GM06990 (cell line): ENCODE data around the gene CCDC137.

ENCODE experiments used
- DNase-seq: peaks from one replicate; pipeline ENCODE4 v3.0.0-alpha.2; 2011; ENCODE audit not compliant: insufficient read length; ENCODE audit errors: extremely low read depth
- H3K27me3 ChIP-seq: replicated peaks from 2 replicates; pipeline ENCODE4 v1.6.0; 2011; ENCODE audit warnings: low read length; ENCODE audit not compliant: control insufficient read depth, insufficient read depth
- H3K36me3 ChIP-seq: 2 replicates; pipeline ENCODE4 v1.5.1; 2011; ENCODE audit warnings: low read length; ENCODE audit not compliant: control insufficient read depth, insufficient read depth
- H3K4me3 ChIP-seq: replicated peaks from 2 replicates; pipeline ENCODE4 v1.5.1; 2011; ENCODE audit warnings: low read depth, mild to moderate bottlenecking, control low read depth, low read length
- TF ChIP-seq, protein P1 (sequence below): IDR thresholded peaks from 2 replicates; pipeline ENCODE4 v1.5.1; 2011; ENCODE audit warnings: low read length, control low read depth, mild to moderate bottlenecking, inconsistent platforms; ENCODE audit not compliant: insufficient read depth, poor library complexity, severe bottlenecking

Gene CCDC137

DNA sequence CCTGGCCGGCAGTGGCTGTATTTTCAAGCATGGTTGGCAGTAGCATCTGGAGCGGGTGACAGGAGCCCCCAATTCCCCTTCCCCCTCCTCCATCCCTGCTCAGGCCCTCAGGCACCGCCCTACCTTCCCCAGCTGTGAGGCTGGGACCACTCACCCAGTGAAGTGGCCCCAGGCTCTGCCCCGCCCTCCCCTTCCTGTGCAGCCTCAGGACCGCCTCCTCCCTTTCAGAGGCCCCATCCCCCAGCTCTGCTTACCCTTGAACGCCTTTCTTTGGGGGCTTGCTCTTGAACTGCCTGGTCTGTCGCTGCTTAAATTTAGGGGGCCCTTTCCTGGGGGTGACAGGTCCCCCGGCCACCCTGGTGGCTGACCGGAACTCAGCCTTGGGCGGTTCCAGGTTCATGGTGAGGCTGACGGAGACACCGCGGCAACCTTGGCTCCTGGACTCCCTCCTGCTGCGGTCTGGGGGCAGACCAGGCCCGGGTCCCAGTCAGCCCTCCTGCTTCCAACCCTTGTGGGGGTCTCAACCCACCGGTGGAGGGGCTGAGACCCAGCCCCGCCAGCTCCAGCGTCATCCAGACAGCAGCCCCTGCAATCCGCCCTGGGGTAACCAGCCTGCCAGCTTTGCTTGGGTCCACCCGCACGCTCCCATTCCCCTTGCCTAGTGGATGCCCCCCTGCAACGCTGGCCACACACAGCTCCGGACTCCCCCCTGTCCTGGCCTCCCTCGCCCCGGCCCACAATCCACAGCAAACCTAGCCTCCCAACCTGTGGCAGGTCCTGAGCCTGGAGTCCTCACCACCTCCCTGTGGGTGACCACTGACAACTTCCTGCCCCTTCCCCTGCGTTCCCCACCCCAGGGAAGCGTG is 13.4 kb upstream of the CCDC137 start:
- Histone ChIP-seq H3K27me3 (no peaks in the 10 kb centered on the region), H3K4me3 (peak overlapping the region; percentile 7; the same call in 1 of the 2 replicates), H3K36me3 (no peaks in the 10 kb centered on the region)
- DNase-seq: no peak
- TF ChIP-seq, protein P1, sequence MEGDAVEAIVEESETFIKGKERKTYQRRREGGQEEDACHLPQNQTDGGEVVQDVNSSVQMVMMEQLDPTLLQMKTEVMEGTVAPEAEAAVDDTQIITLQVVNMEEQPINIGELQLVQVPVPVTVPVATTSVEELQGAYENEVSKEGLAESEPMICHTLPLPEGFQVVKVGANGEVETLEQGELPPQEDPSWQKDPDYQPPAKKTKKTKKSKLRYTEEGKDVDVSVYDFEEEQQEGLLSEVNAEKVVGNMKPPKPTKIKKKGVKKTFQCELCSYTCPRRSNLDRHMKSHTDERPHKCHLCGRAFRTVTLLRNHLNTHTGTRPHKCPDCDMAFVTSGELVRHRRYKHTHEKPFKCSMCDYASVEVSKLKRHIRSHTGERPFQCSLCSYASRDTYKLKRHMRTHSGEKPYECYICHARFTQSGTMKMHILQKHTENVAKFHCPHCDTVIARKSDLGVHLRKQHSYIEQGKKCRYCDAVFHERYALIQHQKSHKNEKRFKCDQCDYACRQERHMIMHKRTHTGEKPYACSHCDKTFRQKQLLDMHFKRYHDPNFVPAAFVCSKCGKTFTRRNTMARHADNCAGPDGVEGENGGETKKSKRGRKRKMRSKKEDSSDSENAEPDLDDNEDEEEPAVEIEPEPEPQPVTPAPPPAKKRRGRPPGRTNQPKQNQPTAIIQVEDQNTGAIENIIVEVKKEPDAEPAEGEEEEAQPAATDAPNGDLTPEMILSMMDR: no peak

DNA sequence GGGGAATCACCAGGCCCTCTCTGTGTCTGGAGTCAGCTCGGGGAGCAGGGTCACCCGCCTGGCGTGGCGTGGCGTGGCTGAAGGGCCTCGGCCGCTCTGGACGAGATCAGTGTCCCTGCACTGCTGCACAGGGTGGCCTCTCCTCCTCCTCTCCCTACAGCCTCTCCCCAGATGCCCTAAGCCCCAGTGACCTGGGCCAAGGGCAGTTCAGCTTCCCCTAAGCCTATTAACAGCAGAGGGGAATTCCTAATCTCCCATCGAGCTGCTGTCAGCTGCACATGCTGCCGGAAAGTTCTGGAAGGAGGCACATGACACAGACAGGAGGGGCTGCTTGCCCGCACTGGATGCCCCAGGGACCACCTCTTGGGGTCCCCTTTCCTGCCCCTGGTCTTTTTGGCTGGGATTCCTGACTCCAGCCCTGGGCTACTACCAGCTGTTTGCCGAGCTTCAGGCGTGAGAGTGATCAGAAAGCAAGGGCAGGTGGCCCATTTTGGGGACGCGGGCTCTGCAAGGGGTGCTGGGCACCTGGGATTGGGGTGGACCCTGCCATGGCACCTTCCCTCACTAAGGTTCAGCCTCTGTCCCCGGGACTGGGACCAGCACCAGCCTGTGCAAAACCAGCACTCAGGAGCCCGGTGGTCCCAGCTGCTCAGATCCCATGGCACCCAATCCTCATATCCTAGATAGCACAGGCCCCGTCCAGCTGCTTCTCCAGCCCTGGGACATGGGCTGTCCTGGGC is 11.0 kb upstream of the CCDC137 start:
- TF ChIP-seq, protein P1: no peak
- DNase-seq: no peak
- Histone ChIP-seq H3K4me3 (no peak overlapping the region), H3K36me3 (no peaks in the 10 kb centered on the region), H3K27me3 (no peaks in the 10 kb centered on the region)

DNA sequence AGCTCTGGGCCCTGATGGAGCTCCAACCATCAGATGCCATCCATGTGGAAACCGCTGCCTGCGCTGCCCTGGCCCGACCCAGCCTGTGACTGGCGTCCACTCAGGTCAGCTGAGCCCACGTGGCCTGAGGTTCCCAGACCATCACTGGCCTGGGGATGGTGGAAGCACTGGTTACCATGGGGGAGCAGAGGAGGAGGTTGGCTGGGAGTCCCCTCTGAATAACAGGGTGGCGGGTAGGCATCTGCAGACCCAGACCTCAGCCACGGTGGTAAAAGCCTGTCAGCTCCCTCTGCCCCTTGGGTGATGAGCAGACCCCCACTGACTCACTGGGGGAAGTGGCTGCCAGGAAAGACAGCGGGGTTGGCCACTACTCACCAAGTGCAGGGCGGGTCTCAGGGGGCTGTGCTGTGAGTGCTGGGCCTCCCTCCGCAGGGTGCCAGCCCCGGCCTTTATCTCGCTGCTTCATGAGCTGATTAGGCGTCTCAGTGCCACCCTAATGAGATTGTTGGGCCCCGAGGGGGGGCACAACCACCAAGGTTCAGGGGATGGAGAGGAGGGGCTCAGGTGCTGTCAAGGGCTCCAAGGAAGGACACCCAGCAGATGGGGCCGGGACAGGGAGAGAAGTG is 10.3 kb upstream of the CCDC137 start, which contains the start of gene PDE6G:
TSS of gene PDE6G (minus strand) at position 425 of the 626 bp plus-strand sequence. CDS start 3,237 bp downstream, outside the sequence.
- TF ChIP-seq, protein P1: no peak
- Histone ChIP-seq H3K4me3 (no peak within 1 kb of the TSS), H3K27me3 (no peaks in the 10 kb centered on the region), H3K36me3 (no peaks in the 10 kb centered on the region)
- DNase-seq: no peak

DNA sequence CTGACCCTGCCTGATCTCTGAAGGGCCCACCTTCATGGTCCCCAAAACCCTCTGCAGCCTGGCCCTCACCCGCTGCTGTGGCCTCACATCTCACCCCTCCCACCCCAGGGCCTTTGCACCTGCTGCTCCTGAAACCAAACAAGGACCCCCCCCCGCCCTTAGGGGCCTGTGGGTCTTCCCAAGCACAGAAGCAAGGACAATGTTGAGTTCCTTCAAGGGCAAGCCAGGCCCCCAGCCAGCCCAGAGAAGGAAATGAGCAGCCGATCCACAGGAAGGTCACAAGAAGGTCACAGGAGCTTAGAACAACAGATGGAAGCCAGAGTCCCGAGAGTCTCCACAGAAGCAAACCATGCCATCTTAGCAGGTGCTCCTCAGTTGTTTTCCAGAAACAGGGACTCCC is 9.7 kb upstream of the CCDC137 start:
- DNase-seq: no peak
- TF ChIP-seq, protein P1: no peak
- no peak overlapping the region for H3K4me3 ChIP-seq
- H3K27me3 ChIP-seq: no peaks in the 10 kb centered on the region
- no peaks in the 10 kb centered on the region for H3K36me3 ChIP-seq

DNA sequence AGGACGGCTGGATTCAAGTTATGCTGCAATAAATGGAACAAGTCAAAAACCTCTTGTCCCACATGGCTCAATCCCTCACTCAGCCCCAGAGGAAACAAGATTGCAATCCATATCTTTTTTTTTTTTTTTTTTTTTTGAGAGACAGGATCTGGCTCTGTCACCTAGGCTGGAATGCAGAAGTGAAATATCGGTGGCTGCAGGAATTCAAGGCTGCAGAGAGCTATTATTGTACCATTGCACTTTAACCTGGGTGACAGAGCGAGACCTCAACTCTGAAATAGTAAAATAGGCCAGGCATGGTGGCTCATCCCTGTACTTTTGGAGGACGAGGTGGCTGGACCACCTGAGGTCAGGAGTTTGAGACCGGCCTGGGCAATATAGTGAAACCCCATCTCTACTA is 7.5 kb upstream of the CCDC137 start:
- no peaks in the 10 kb centered on the region for H3K27me3 ChIP-seq
- TF ChIP-seq, protein P1: no peak
- H3K36me3 ChIP-seq: peaks cover under 1% of the 10 kb centered on the region; the same call in 1 of the 2 replicates
- DNase-seq: no peak
- H3K4me3 ChIP-seq: no peak overlapping the region
